ENCODE data around the gene FHOD3.
A peak's percentile ranks its signal among the peaks of the same experiment; 100 is the strongest.

FHOD3 gene

DNA sequence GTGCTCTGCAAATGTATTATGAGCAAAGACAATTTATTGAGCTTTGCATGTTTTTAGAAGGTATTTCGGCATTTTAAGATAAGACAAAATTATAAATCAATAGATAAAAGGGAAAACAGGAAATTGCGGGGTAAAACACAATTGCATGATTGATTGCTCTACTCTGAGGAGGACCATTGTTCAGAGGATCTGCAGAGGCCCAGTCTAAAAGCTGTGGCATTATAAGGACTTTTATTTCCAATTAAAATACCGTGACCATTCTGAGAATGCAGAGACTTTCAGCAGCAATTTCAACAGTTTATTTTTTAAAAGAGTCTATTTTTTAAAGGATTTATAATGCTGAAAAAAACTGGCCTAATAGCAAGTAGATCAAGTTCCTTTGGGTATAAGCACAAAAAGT lies 469.3 kb downstream of the FHOD3 start:
- no peak for DNase-seq

DNA sequence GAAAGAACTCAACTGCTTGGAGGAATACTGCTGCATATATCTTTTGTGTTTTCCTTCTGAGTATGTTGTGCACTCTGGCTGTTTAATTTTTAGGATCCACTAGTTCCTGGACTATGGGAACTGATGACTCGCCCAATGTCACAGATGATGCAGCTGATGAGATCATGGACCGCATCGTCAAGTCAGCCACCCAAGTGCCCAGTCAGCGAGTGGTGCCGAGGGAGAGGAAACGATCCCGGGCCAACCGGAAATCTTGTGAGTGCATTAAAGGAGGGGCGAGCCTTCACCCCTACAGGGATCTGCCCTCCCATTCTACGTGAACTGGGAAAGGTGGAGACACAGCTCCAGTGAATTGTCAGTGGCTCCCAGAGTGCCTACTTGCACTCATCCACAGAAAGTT lies 471.7 kb downstream of the FHOD3 start:
- DNase-seq = no peak

DNA sequence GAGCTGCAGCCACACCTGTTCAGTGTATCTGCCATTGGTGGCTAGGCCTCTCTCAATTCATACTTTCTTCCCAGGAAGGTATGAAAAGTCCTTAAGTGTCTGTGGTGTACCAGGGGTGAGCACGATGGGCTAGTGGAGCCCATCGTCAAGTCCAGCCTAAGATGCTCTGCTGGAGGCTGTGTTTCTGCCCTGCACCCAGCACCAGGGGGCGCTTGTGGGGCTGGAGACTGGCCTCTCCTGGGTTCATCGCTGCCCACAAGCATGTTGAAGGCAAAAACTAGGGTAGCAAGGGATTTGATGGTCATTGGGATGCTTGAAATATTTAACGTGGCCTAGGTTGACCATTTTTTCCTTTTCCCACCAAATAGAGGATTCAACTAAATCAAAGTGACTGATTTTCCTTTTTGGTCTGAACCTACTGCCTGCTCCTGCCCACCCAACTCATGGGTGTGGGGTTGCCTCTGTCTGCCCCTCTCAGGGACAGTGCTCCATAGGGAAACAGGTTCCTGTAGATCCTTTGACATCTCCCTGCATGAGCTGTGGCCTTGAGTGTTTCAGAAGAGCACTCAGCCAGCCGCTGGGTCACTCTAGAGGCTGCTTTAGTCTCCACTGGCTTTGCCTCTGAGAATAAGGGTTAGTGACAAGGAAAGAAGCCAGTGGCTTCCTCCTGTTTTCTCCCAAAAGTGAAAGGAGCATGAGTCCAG lies 472.2 kb downstream of the FHOD3 start:
- DNase-seq = no peak

DNA sequence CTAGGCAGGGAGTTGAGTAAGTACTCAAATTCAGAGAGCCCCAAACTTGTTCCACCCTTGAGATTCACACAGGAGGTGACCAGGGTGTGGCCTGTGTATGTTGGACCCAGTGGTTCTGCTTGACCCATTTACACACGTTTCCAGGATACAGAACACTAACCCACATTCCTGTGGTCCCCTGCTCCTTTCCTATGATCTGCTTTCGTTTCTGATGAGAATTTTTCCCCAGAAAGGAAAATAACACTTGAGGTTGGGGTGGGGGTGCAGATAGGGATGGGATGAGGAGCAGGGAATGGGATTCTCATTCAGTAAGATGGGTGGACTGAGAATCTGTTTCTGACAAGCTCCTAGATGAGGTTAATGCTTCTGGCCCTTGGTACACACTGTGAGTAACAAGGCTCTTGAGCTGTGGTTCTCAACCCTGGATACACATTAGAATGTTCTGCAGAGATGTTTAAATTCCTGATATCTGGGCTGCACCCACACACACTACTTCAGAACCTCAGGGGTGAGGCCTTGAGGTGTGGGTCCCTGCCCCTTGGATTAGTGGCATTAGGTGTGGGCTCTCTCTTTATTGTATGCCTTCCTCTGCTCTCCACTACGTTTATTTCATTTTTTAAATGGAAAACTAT lies 472.9 kb downstream of the FHOD3 start:
- DNase-seq = no peak

DNA sequence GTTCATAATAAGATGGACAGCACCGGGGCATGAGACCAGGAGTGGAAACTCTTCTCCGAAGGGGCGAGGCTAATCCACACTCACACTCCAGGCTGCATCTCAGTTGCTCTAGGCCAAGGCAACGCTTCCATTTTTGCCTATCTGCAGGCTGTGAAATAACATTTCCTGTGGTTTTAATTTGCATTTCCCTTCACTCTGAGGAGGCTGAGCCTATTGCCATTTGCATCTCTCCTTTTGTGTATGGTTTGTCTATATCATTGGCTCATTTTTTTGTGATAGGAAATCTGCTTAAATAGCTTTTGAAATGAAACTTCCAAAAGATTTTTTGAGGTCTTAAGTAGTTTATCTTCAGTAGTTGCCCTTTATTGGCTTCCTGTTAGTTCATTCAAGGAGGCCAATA lies 473.7 kb downstream of the FHOD3 start:
- no peak for DNase-seq

DNA sequence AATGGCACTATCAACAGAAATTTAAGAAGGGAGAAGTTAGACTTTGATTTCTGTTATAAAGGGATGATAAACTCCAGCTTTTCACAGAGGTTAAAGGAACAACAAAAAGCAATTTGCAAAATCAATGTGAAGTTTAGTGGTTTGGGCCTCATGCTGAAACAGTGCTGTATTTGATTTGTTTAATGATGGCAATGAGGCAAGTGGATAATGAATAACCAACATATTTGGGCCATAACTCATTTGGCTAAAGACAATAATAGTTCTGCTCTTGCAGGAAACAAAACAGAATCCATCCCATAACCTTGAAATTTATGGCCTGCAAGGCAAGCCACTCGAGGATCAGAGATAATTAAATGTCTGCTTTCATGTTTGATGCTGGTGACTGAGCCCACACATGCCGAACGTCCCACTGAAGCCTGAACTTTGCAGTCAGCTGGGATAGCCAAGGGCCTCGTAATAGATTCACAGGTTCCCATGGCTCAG lies 474.8 kb downstream of the FHOD3 start:
- no peak for DNase-seq

DNA sequence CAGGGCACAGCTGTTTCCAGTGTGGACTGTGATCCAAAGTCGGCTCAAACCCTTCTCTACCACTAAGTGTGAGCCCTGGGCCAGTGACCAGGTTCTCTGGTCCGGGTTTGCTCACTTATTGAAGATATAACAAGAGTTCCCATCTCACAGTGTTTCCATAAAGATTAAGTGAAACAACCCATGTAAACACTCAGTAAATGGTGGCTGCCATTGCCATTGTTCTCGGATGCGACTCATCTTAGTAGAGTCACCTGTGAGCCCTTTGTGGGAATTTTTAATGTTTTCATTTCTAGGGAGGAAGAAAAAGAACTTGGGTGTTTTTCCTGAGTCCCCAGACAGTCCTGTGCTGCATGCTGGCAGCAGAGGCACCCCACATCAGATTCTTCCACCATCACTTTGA lies 477.9 kb downstream of the FHOD3 start:
- DNase-seq = no peak

DNA sequence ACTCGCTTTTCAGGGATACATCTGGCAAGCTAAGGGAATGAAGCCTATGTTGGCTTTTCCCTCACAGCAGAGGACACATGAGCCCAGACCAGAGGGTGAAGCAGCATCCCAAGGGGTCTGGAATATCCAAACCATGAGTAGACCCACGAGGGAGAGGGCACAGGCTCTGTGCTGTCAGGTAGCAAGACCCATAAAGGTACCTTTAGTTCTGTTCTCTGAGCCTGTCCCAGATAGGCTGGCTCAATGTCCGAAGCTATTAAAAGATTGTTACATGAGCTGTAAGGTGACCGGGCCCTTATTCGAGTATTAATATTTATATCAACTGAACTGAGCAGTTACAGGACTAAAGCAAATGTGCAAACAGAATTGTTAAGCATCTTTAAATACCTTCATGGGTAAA lies 479.1 kb downstream of the FHOD3 start:
- no peak for DNase-seq

DNA sequence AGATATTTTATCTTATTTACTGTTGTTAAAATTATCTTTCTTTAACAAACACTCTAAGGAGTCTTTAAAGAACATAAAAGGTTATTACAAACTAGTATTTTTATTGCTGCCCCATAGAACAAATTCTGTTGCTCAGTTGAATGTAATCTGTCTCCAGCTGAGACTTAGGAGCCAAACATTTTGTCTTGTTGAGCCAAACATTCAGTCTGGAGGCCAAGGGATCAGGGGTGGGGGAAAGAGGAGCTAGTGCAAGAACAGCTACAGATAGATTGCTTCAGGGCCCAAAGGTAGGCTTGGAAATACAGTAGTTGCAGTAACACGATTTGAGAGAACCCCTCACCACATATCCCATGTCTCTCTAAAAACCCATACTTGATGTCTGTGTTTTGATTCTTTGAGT lies 480.1 kb downstream of the FHOD3 start:
- no peak for DNase-seq

DNA sequence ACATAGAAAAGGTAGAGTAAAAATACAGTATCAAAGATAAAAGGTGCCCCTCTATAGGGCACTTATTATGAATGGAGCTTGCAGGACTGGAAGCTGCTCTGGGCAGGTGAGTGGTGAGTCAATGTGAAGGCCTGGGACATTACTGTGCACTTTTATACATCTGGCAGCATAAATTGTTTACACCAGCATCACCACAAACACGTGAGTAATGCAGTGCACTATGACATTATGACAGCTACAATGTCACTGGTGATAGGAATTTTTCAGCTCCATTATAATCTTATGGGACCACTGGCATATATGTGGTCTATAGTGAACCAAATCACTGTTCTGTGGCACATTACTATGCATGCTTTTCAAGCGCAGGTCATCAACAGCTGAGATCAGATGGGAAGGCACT lies 483.2 kb downstream of the FHOD3 start:
- DNase-seq = no peak

DNA sequence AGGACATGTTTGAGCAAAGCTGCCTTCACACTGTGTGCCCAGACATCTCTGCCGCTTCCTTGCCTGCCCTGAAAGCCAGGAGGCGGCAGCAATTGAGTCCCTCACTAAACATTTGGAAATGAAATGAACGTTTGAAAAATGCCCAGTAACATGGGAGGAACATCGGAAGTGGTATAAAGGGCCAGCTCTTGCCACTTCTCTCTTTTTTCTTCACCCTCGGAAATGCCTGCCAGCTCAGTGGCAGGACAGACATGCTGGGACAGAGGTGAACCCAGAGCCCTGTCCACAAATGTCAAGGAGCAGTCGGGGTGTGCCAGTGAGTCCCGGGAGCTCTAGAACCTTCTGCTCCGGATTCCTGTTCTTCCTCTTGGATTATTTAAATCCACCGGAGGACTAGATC lies 485.2 kb downstream of the FHOD3 start:
- DNase-seq = no peak

DNA sequence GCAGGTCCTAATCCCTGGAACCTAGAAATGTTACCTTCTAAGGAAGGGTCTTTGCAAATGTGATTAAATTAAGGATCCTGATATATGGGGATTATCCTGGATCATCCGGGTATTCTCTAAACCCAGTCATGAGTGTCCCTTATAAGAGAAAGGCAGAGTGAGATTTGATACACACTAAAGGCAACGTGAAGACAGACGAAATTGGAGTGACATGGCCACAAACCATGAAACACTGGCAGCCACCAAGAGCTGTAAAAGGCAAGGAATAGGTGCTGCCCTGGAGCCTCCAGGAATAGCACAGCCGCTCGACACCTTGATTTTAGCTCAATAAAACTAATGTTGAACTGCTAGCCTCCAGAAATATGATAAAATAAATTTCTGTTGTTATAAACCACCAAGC lies 486.3 kb downstream of the FHOD3 start:
- no peak for DNase-seq

DNA sequence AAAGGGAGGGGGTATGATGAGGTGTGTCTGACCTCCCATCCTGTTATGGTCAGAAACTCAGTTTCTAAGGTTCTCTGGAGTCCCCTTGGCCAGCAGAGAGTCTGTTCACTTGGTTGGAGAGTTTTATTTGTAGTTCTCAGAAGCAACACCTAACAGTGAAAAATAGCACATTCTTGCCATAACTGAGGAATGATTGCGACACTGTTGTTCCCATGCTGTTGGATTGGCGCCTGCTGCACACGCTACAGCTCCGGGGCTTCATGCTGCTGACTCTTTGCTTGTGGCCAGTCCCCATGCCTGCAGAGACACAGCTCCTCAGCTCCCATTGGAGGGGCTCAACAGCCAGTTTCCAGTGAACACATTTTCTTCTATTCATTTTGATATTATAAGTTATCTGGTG lies 489.2 kb downstream of the FHOD3 start:
- DNase-seq = no peak

DNA sequence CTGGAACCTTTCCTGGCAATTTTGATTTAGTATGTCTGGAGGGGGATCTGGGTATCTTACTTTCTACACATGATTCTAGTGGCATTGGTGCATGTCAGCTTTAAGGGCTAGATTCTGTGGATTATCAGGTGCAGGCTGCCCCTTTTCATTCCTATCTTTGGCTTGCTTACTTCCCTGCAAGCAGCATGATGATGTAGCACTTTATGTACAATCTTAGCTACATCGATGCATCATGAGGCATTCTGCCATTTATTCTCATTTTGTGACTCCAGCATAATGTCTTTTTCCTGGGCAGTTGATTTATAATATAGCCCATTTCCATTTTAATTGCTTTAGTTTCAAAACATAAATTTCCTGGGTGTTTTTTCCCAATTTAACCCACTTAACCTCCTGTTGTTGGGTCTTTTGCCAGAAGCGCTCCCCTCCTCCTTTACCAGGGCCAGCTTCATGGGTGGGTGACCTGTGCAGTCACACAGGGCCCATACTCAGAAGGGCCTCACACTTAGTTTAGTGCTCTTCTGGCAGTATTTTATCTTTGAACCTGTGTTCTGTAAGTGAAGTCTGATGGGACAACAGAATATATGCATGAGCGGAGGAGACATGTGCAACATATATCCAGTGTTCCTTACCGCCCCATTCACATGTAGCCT lies 495.2 kb downstream of the FHOD3 start:
- DNase-seq = no peak

DNA sequence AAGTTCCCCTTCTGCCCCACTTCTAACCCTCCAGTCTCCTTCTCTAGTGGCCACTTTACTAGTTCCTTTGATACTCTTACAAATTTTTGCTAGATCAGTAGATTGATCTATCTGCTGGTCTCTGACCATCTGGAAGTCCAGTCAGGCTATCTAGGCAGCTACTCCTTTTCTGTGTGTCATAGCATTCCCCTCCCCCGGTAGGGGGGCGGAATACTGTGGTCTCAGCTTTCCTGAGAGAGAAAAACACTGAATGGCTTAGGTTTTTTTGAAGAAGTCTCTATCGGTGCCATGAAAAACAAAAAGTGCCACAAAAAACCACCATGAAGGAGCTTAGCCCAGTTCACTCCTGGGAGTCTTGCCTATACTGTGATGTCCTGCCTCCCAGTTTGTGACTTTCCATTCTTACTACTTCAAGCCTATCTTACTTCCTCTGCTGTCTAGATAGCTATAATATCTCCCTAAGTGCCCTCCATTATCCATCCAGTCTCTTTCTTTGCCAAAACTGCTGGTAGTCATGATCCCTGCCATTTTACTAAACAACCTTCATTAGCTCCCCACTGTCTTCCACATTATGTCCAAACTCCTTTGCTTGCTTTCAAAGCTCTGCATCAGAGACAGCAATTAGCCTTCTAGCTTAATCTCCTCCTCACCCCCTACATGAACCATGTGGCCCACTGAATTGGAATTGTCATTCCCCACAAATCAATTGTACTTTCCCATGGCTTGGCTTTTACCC lies 501.4 kb downstream of the FHOD3 start:
- no peak for DNase-seq

DNA sequence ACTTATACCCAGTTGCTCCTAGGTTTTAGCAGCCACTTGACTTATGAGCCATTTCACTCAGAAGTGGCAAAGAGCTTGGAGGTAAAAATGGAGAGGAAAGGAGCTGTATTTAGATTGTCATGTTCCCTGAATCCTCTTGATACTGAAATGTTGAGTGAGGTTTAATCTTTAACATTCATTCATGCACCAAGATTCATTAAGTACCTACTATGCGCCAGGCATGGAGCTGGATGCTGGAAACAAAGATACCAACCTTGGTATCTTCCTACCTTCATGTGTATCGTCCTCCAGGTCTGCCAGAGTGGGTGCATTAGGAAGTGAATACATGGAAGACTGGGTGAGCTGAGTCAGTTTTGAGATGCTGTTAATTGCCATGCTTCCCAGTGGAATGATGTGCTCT lies 507.6 kb downstream of the FHOD3 start:
- no peak for DNase-seq

DNA sequence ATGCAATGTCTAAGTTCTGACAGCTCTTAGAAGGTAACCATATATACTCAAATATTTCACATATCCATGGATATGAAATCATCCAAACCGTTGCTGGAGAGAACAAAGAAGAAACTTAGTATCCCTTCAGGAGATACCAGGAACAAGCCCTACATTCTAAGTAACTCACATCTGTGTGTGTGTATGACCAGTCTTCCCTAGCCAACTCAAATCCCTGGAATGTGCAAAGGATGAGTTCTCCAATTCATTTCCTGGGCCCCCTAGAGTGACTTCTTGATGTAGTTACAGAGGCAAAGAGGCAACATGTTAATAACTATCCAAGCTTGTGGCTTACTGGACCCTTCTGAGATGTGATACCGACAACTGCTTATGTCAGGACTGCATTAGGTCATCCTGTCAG lies 511.2 kb downstream of the FHOD3 start:
- DNase-seq = no peak

DNA sequence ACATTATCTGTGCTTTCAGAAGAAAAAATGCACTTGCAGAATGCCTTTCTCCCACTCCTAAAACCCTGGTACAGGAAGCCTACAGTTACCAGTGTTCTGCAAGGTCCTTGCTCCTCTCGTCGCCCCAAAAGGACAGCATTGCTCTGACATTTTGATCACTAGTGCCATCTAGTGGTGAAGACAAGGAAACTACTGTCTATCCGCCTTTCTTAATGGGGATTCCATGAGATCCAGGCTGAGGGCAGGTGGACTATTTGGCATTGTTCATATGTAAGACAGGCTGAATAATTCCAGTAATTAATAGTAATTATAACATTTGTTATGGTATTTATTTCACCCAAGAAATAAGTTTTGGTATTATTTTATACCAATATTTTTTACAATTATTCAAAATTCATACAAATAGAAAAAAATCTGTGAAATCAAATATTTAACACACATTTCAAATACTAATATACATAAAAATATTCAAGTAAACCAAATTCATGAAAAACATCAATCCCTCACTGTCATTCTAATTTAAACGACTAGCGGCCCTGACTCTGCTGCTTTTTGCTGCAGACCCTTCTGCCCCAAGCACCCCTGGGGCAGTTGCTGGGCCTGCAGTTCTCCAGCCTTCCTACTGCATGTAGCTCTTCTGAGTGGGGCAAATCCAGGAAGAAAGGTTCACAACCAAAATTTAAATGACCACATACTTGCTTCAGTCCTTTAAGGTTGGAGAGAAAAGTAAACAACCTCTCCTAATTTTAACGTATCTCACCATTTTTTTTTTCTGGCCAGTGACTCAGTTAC lies 512.3 kb downstream of the FHOD3 start:
- peak; percentile 51 for DNase-seq

DNA sequence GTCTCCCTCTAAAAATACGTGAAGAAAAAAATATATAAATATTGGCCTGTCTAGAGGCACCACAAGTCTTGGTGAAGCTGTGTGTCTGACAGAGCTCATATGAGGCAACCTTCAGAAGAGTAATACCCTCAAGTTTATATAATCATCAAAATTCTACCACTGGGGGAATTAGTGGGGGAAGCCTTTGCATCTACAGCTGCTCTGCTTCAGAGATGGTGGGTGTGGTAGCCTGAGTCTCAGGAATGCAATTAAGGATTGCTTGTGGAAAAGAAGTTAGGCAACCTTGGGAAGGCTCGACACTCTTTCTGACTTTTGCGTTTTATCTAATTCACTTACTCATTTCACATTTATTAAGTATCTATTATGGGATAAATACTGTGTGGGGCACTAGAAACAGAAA lies 513.9 kb downstream of the FHOD3 start:
- no peak for DNase-seq

DNA sequence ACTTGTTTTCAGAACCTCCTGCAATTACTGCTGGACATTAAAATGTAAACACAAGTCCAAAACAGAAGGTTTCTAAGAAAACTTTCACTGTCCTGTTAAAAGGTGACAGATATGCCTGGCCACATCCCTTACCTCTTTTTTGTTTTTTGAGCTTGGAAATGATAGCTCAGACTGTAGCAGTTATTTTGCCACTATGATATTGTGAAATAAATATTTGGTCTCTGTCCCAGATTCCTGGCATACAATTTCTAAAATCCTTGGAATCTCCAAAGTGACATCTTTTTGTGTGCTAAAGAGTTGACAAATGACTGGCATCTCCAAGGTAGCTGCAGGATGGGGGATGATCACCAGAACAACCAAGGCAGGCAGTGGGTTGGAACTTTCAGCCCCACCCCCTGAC lies 514.4 kb downstream of the FHOD3 start:
- no peak for DNase-seq

DNA sequence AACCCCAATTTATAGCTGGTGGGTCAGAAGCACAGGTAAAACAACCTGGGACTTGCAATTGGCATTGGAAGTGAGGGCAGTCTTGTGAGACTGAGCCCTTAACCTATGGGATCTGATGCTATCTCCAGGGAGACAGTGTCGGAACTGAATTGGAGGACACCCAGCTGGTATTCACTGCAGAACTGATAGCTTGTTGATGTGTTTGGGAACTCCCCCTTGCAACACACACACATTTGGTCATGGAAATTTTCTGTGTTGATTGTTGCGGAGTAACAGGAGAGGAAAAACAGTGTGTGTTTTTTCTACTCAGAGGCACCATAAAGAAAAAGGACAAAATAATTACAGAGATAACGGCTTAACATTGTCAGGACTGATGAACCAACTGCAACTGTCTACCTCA lies 515.2 kb downstream of the FHOD3 start:
- DNase-seq = no peak

DNA sequence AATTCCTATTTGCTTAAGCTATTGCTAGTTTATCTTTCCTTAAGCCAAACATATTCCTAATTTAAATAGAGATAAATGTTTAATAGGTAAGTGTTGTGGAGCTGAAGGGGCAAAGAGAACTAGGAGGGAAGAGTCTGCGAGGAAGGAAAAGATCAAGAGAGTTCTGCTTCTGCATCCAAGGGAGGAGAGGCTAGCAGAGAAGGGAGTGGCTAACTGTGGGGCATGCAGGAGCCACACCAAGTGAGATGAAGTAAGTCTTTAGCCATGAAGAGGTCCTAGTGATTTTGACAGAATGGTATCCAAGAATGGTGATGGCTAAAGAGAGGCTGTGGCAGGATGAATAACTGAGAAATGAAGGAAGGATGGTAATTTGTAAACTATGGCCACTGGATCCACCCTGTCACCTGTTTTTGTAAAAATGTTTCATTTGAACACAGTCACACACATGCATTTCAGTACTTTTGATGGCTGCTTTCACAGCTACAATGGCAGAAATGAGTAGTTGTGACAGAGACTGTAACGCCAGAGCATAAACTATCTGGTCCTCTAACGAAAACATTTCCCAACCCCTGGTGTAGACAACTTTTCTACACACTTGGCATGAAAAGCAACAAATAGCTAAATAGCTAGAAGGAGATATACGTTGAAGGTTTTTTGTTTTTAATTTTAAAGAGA lies 515.7 kb downstream of the FHOD3 start:
- DNase-seq = no peak

All from central memory CD4-positive, alpha-beta T cell (primary cell).